Astrocyte (in vitro differentiated cells and primary cell): ENCODE results near the gene KCNK5. TPM values are rescaled to one million over a fixed set of nuclear protein-coding genes. Genes with fewer than 3 reads are reported as not detected.

Experiments
- DNase-seq: peaks from one replicate; pipeline ENCODE4 v3.0.0-alpha.2; 2010; ENCODE audit warnings: low read depth
- FAIRE-seq: peaks from 2 replicates; lab custom pipeline; 2011; peaks lifted over from hg19 to GRCh38; lab: Jason Lieb, UNC
- H2AFZ ChIP-seq: 2 replicates; pipeline ENCODE4 v1.6.0; 2012; ENCODE audit warnings: low read depth, low read length, inconsistent platforms
- H3K27ac ChIP-seq: 2 replicates; pipeline ENCODE4 v1.5.1; 2011; ENCODE audit warnings: low read depth, low read length, inconsistent platforms
- H3K27me3 ChIP-seq: 2 replicates; pipeline ENCODE4 v1.6.0; 2011; ENCODE audit warnings: low read length, inconsistent platforms; ENCODE audit not compliant: insufficient read depth
- H3K36me3 ChIP-seq: 2 replicates; pipeline ENCODE4 v1.5.1; 2011; ENCODE audit warnings: low read length, inconsistent platforms; ENCODE audit not compliant: insufficient read depth
- H3K4me1 ChIP-seq: 2 replicates; pipeline ENCODE4 v1.5.1; 2011; ENCODE audit warnings: low read length, inconsistent platforms; ENCODE audit not compliant: insufficient read depth
- H3K4me2 ChIP-seq: 2 replicates; pipeline ENCODE4 v1.6.0; 2012; ENCODE audit warnings: low read length, inconsistent platforms
- H3K4me3 ChIP-seq: 2 replicates; pipeline ENCODE4 v1.5.1; 2011; ENCODE audit warnings: low read depth, mild to moderate bottlenecking, low read length, inconsistent platforms; ENCODE audit not compliant: insufficient read depth
- H3K79me2 ChIP-seq: 2 replicates; pipeline ENCODE4 v1.6.0; 2012; ENCODE audit warnings: mild to moderate bottlenecking, low read length, inconsistent platforms; ENCODE audit not compliant: insufficient read depth
- H3K9ac ChIP-seq: 2 replicates; pipeline ENCODE4 v1.6.0; 2012; ENCODE audit warnings: mild to moderate bottlenecking, low read length, inconsistent platforms
- H3K9me3 ChIP-seq: 2 replicates; pipeline ENCODE4 v1.5.1; 2012; ENCODE audit warnings: low read depth, mild to moderate bottlenecking, low read length, inconsistent platforms; ENCODE audit not compliant: insufficient read depth
- H4K20me1 ChIP-seq: 2 replicates; pipeline ENCODE4 v1.6.0; 2012; ENCODE audit warnings: low read length, inconsistent platforms; ENCODE audit not compliant: insufficient read depth
- H3K27ac Mint-ChIP-seq: one replicate; pipeline ENCODE4 v1.8.0; 2021; ENCODE audit warnings: mild to moderate bottlenecking, mixed read lengths; ENCODE audit not compliant: unreplicated experiment
- H3K27me3 Mint-ChIP-seq: one replicate; pipeline ENCODE4 v1.8.0; 2021; ENCODE audit warnings: low read depth, mixed read lengths; ENCODE audit not compliant: unreplicated experiment
- H3K36me3 Mint-ChIP-seq: one replicate; pipeline ENCODE4 v1.8.0; 2021; ENCODE audit warnings: low read depth, mixed read lengths; ENCODE audit not compliant: unreplicated experiment
- H3K4me1 Mint-ChIP-seq: one replicate; pipeline ENCODE4 v1.8.0; 2021; ENCODE audit warnings: low read depth, mixed read lengths; ENCODE audit not compliant: unreplicated experiment
- H3K4me3 Mint-ChIP-seq: one replicate; pipeline ENCODE4 v1.8.0; 2021; ENCODE audit warnings: mild to moderate bottlenecking, moderate library complexity, mixed read lengths; ENCODE audit not compliant: unreplicated experiment
- H3K9me3 Mint-ChIP-seq: one replicate; pipeline ENCODE4 v1.8.0; 2021; ENCODE audit warnings: mild to moderate bottlenecking, mixed read lengths; ENCODE audit not compliant: unreplicated experiment
- EZH2 ChIP-seq: IDR thresholded peaks from 2 replicates; pipeline ENCODE4 v1.6.1; 2012; ENCODE audit warnings: mild to moderate bottlenecking, low read length, inconsistent platforms; ENCODE audit not compliant: insufficient read depth
- total RNA-seq: library from RNA; stranded (reverse); gene quantifications from 2 replicates; pipeline ENCODE4 v1.2.1, GENCODE V29; 2021
- TF ChIP-seq, protein P1 (sequence below): IDR thresholded peaks from 2 replicates; pipeline ENCODE4 v1.5.1; 2011; ENCODE audit warnings: low read depth, mild to moderate bottlenecking, inconsistent platforms, low read length, moderate library complexity; ENCODE audit not compliant: insufficient read depth

KCNK5 gene
- total RNA-seq, 1 donor from 2014 or later = 0.14 TPM

DNA sequence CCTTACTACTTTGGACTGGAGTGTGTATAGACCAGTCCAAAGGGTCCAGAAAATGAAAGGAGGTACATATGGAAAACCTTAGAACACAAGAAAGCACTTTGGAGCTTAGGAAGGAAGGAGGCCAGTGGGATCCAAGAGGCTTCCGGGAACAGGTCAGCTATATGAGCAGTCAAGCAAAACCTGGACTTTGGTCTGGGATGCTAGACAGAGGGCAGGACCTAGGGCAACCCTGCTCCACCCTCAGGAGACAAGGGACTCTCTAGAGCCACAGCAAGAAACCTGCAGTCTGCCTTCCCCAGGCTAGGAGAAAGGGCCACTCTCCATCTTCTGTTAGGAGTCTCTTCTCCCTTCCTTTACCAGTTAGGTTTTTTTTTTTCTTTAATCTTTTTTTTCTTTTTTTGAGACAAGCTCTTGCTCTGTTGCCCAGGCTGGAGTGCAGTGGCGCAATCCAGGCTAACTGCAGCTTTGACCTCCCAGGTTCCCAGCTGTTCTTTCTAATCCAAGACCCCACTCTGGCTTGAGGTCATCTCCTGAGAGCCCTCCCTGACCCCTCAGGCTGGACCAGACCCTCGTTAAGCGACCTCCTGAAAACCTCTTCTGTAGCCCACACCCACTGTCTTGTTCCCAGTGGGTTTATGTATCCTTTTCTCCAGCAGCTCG lies 4.6 kb downstream of the KCNK5 start:
- DNase-seq = no peak
- Histone ChIP-seq H3K9me3 (no peaks in the 10 kb centered on the region), H4K20me1 (no peaks in the 10 kb centered on the region), H3K4me2 (no peak overlapping the region), H3K4me3 (no peak overlapping the region), H3K27me3 (peaks cover 3% of the 10 kb centered on the region), H3K36me3 (no peaks in the 10 kb centered on the region), H3K27ac (no peak overlapping the region), H2AFZ (no peak overlapping the region), H3K4me1 (no peaks in the 10 kb centered on the region), H3K79me2 (no peaks in the 10 kb centered on the region), H3K9ac (no peak overlapping the region)
- H3K4me3 Mint-ChIP-seq = no peak overlapping the region
- FAIRE-seq = no peak
- no peaks in the 10 kb centered on the region for H3K36me3 Mint-ChIP-seq
- peaks cover under 1% of the 10 kb centered on the region for H3K4me1 Mint-ChIP-seq
- H3K27me3 Mint-ChIP-seq = peaks cover 32% of the 10 kb centered on the region
- H3K27ac Mint-ChIP-seq = no peak overlapping the region
- no peak for TF ChIP-seq EZH2
- H3K9me3 Mint-ChIP-seq = no peaks in the 10 kb centered on the region

GRCh38 chr6:39224011-39224410 lies 5.3 kb downstream of the KCNK5 start:
- H3K79me2 ChIP-seq = no peaks in the 10 kb centered on the region

DNA sequence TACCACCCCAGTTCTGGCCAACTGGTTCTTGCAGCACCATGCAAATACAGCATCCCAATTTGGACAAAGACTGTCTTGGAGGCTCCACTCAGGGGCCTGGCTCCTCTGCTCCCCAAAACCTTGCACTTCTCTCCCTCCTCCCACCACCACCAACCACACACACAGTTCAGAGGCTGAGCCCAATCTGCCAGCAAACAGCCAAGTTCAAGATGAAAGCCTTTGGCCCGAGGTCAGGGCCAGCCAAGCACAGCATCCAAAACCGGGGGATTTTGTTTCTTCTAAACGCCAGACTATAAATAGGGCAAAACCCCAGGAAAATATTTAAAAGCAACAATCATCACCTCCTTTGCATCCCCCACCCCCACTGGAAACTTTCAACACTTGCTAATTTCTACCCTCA lies 5.7 kb downstream of the KCNK5 start:
- no peaks in the 10 kb centered on the region for H3K36me3 Mint-ChIP-seq
- Histone ChIP-seq H3K27me3 (peaks cover 3% of the 10 kb centered on the region), H3K4me1 (no peaks in the 10 kb centered on the region), H4K20me1 (no peaks in the 10 kb centered on the region), H3K79me2 (no peaks in the 10 kb centered on the region), H3K9me3 (no peaks in the 10 kb centered on the region), H3K4me3 (no peak overlapping the region), H3K36me3 (no peaks in the 10 kb centered on the region), H3K27ac (no peak overlapping the region), H2AFZ (no peak overlapping the region), H3K4me2 (no peak overlapping the region), H3K9ac (no peak overlapping the region)
- no peaks in the 10 kb centered on the region for H3K9me3 Mint-ChIP-seq
- H3K27me3 Mint-ChIP-seq = peaks cover 30% of the 10 kb centered on the region
- no peak for TF ChIP-seq EZH2
- TF ChIP-seq, protein P1, sequence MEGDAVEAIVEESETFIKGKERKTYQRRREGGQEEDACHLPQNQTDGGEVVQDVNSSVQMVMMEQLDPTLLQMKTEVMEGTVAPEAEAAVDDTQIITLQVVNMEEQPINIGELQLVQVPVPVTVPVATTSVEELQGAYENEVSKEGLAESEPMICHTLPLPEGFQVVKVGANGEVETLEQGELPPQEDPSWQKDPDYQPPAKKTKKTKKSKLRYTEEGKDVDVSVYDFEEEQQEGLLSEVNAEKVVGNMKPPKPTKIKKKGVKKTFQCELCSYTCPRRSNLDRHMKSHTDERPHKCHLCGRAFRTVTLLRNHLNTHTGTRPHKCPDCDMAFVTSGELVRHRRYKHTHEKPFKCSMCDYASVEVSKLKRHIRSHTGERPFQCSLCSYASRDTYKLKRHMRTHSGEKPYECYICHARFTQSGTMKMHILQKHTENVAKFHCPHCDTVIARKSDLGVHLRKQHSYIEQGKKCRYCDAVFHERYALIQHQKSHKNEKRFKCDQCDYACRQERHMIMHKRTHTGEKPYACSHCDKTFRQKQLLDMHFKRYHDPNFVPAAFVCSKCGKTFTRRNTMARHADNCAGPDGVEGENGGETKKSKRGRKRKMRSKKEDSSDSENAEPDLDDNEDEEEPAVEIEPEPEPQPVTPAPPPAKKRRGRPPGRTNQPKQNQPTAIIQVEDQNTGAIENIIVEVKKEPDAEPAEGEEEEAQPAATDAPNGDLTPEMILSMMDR = no peak
- no peak overlapping the region for H3K4me3 Mint-ChIP-seq
- no peak overlapping the region for H3K27ac Mint-ChIP-seq
- no peak for FAIRE-seq
- H3K4me1 Mint-ChIP-seq = peaks cover 8% of the 10 kb centered on the region
- no peak for DNase-seq

More at GRCh38 chr6:39224011-39224410, 5.3 kb downstream of the KCNK5 start:
- Histone ChIP-seq H3K9me3 (no peaks in the 10 kb centered on the region), H3K4me3 (no peak overlapping the region), H3K27ac (no peak overlapping the region), H2AFZ (no peak overlapping the region), H3K4me2 (no peak overlapping the region), H3K9ac (no peak overlapping the region), H4K20me1 (no peaks in the 10 kb centered on the region), H3K36me3 (no peaks in the 10 kb centered on the region), H3K27me3 (peaks cover 3% of the 10 kb centered on the region), H3K4me1 (no peaks in the 10 kb centered on the region)
- Mint-ChIP-seq H3K36me3 (no peaks in the 10 kb centered on the region), H3K27ac (no peak overlapping the region), H3K9me3 (no peaks in the 10 kb centered on the region), H3K4me1 (peaks cover 3% of the 10 kb centered on the region), H3K27me3 (peaks cover 34% of the 10 kb centered on the region), H3K4me3 (no peak overlapping the region)
- no peak for TF ChIP-seq EZH2
- TF ChIP-seq, protein P1 = no peak
- FAIRE-seq (no peak), DNase-seq (no peak)
